HG03432 (cell line): Measurements from ENCODE around the gene C16orf78.

ENCODE experiments used
- ATAC-seq: cut with Tn5 transposase; IDR thresholded peaks from one replicate; pipeline ENCODE4 v1.9.1; 2021; ENCODE audit warnings: mild to moderate bottlenecking, moderate library complexity; ENCODE audit not compliant: unreplicated experiment

C16orf78 gene

GRCh38 chr16:49428808-49429207 is 55.2 kb downstream of the C16orf78 start:
- ATAC-seq, result no peak

GRCh38 chr16:49431040-49431439 is 57.4 kb downstream of the C16orf78 start:
- no peak for ATAC-seq

- ATAC-seq, result no peak
These were observed 58.1 kb downstream of the C16orf78 start for GRCh38 chr16:49431591-49432290.

DNA sequence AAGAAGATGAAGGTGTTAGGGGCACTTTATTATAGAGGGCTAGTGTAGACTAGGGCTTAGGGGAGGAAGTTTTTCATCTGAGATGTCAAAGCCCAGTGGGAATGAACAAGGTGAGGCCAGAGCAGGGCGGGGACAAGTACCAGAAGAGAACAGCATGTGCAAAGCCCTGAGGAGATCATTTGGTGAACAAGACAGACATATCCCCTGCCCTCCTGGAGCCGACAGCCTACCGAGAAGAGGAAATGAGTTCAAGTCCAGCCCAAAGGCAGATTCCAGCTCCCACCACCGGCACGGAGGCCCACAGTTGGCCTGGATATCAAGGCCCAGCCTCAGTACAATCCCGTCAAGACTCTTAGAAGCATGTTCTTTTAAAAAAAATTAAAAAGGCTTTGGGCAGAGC is 61.1 kb downstream of the C16orf78 start:
- no peak for ATAC-seq

GRCh38 chr16:49436181-49436580 is 62.6 kb downstream of the C16orf78 start:
- no peak for ATAC-seq

DNA sequence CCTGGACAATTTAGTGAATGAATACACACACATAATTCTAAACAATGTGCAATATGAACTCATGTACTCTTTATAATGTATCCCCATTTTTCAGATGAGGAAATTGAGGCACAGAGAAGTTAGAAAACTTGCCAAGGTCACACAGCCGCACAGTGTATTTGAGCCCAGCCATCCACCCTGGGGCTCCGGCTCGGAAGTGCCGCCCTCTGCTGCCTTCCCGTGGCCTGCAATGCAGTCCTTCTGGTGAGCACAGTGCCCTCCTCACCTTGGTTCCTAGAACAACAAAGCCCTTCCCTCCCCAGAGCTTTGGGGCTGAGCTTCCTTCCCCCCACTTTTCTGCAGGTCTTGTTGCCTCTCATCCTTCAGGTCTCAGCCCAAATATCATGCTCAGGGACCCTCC is 63.7 kb downstream of the C16orf78 start:
- no peak for ATAC-seq

DNA sequence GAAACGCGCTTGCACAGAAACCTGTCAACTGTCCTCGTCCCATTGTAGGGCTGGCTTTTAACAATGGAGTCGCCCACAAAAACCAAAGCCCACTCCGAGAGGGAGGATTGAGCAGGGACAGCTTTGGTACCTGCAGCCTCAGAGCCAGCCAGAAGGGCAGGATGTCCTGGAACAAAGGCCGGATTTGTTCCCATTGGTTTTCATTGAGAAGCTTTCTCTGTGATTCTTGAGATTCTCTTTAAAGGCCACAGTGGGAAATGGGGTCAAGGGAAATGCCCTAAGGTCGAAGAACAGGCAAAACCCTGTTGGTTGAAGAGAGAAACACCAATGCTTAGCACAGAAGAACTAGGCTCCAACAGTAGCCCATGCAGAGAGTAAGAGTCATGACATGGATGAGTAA is 65.4 kb downstream of the C16orf78 start:
- no peak for ATAC-seq

- ATAC-seq, result no peak
These were observed 66.1 kb downstream of the C16orf78 start for GRCh38 chr16:49439676-49440075.

- ATAC-seq, result no peak
These were observed 66.8 kb downstream of the C16orf78 start for GRCh38 chr16:49440156-49441065.

GRCh38 chr16:49441366-49441780 is 67.8 kb downstream of the C16orf78 start:
- ATAC-seq, result peak; percentile 98

GRCh38 chr16:49442805-49443204 is 69.2 kb downstream of the C16orf78 start:
- ATAC-seq, result no peak

- ATAC-seq, result no peak
These were observed 70.0 kb downstream of the C16orf78 start for GRCh38 chr16:49443576-49443975.

- no peak for ATAC-seq
These were observed 73.2 kb downstream of the C16orf78 start for GRCh38 chr16:49446805-49447204.
